ENCODE data around the gene ZFPL1. TPM values are rescaled to one million over a fixed set of nuclear protein-coding genes. Genes with fewer than 3 reads are reported as not detected.
A peak's percentile ranks its signal among the peaks of the same experiment; 100 is the strongest.

Gene ZFPL1
- total and polyA plus RNA-seq, 9 of the 15 experiments (the other 6 are each of a cell fraction or from before 2014, with no cell fraction given): 3.7 to 37.5 (median 22.7) TPM

DNA sequence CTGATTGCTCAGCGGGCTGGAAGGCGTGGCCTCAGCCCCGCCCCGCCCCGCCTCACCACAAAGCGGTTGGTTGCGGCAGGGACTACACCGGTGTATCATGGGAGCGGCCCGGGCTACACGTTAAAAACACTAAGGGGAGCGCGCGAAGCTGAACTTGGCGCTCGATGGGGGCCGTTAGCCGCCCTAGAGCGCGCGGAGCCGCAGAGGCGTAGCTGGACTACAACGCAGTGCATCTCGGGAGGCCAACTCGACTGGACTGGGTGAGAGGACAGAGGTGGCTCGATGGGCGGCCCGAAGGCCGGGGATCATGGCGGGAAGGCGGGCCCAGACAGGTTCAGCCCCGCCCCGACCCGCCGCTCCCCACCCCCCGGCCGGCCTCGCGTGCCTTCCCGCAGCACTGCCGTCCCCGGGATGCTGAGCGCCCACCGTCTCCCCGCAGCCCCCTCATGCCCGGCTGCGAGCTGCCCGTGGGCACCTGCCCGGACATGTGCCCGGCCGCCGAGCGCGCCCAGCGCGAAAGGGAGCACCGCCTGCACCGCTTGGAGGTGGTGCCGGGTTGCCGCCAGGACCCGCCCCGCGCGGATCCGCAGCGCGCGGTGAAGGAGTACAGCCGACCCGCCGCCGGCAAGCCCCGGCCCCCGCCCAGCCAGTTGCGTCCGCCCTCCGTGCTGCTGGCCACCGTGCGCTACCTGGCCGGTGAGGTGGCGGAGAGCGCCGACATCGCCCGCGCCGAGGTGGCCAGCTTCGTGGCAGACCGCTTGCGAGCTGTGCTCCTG lies 43.0 kb upstream of the ZFPL1 start, which contains the start of gene SAC3D1 (continued):
- TF ChIP-seq, protein P1, sequence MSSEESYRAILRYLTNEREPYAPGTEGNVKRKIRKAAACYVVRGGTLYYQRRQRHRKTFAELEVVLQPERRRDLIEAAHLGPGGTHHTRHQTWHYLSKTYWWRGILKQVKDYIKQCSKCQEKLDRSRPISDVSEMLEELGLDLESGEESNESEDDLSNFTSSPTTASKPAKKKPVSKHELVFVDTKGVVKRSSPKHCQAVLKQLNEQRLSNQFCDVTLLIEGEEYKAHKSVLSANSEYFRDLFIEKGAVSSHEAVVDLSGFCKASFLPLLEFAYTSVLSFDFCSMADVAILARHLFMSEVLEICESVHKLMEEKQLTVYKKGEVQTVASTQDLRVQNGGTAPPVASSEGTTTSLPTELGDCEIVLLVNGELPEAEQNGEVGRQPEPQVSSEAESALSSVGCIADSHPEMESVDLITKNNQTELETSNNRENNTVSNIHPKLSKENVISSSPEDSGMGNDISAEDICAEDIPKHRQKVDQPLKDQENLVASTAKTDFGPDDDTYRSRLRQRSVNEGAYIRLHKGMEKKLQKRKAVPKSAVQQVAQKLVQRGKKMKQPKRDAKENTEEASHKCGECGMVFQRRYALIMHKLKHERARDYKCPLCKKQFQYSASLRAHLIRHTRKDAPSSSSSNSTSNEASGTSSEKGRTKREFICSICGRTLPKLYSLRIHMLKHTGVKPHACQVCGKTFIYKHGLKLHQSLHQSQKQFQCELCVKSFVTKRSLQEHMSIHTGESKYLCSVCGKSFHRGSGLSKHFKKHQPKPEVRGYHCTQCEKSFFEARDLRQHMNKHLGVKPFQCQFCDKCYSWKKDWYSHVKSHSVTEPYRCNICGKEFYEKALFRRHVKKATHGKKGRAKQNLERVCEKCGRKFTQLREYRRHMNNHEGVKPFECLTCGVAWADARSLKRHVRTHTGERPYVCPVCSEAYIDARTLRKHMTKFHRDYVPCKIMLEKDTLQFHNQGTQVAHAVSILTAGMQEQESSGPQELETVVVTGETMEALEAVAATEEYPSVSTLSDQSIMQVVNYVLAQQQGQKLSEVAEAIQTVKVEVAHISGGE (CRISPR knock-in tag; IDR thresholded peaks at IDR 0.05): peak in 1 of 3 experiments; percentile 62; a peak in 2 of 6 replicates
- TF ChIP-seq ARNT (IDR thresholded peaks at IDR 0.05) (no peak), PHF8 (IDR thresholded peaks at IDR 0.05; ENCODE audit: borderline replicate concordance, low read length) (peak; percentile 87), EP300 (IDR thresholded peaks at IDR 0.05; ENCODE audit: low read length) (peak; percentile 15; the same call in 1 of the 2 replicates), ZNF444 (CRISPR knock-in tag; IDR thresholded peaks at IDR 0.05) (no peak), KDM5B (IDR thresholded peaks at IDR 0.05; ENCODE audit: insufficient replicate concordance, low read depth, low read length) (peak; percentile 67), PHB (CRISPR knock-in tag; IDR thresholded peaks at IDR 0.05) (no peak), MYC (IDR thresholded peaks at IDR 0.05; ENCODE audit: low read depth, low read length) (peak; percentile 46; the same call in 1 of the 2 replicates), MYC (CRISPR knock-in tag; IDR thresholded peaks at IDR 0.05; ENCODE audit: borderline replicate concordance, low read depth) (peak; percentile 65; the same call in 1 of the 2 replicates), ZNF12 (CRISPR knock-in tag; IDR thresholded peaks at IDR 0.05) (no peak), ELF1 (tag; IDR thresholded peaks at IDR 0.05) (no peak), DDX20 (tag; IDR thresholded peaks at IDR 0.05; ENCODE audit: low read depth) (no peak), ATF1 (CRISPR knock-in tag; IDR thresholded peaks at IDR 0.05) (no peak), ATF1 (tag; IDR thresholded peaks at IDR 0.05) (peak; percentile 30; the same call in 1 of the 2 replicates)
- TF ChIP-seq, protein P2, sequence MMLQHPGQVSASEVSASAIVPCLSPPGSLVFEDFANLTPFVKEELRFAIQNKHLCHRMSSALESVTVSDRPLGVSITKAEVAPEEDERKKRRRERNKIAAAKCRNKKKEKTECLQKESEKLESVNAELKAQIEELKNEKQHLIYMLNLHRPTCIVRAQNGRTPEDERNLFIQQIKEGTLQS (IDR thresholded peaks at IDR 0.05): no peak
- TF ChIP-seq, protein P2 (CRISPR knock-in tag; conservative IDR thresholded peaks at IDR 0.05): 0 out of 2 replicates have a peak, but pooled peaks have one; percentile 18
- TF ChIP-seq, protein P3, sequence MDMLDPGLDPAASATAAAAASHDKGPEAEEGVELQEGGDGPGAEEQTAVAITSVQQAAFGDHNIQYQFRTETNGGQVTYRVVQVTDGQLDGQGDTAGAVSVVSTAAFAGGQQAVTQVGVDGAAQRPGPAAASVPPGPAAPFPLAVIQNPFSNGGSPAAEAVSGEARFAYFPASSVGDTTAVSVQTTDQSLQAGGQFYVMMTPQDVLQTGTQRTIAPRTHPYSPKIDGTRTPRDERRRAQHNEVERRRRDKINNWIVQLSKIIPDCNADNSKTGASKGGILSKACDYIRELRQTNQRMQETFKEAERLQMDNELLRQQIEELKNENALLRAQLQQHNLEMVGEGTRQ (CRISPR knock-in tag; IDR thresholded peaks at IDR 0.05): no peak
- TF ChIP-seq, protein P4, sequence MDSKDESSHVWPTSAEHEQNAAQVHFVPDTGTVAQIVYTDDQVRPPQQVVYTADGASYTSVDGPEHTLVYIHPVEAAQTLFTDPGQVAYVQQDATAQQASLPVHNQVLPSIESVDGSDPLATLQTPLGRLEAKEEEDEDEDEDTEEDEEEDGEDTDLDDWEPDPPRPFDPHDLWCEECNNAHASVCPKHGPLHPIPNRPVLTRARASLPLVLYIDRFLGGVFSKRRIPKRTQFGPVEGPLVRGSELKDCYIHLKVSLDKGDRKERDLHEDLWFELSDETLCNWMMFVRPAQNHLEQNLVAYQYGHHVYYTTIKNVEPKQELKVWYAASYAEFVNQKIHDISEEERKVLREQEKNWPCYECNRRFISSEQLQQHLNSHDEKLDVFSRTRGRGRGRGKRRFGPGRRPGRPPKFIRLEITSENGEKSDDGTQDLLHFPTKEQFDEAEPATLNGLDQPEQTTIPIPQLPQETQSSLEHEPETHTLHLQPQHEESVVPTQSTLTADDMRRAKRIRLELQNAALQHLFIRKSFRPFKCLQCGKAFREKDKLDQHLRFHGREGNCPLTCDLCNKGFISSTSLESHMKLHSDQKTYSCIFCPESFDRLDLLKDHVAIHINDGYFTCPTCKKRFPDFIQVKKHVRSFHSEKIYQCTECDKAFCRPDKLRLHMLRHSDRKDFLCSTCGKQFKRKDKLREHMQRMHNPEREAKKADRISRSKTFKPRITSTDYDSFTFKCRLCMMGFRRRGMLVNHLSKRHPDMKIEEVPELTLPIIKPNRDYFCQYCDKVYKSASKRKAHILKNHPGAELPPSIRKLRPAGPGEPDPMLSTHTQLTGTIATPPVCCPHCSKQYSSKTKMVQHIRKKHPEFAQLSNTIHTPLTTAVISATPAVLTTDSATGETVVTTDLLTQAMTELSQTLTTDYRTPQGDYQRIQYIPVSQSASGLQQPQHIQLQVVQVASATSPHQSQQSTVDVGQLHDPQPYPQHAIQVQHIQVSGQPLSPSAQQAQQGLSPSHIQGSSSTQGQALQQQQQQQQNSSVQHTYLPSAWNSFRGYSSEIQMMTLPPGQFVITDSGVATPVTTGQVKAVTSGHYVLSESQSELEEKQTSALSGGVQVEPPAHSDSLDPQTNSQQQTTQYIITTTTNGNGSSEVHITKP (IDR thresholded peaks at IDR 0.05; ENCODE audit: partially characterized antibody): peak; percentile 80

Data from K562 (cell line).